HG02610 (cell line): ENCODE measurements around the gene AGBL3.

ENCODE experiments used
- ATAC-seq: cut with Tn5 transposase; IDR thresholded peaks from one replicate; pipeline ENCODE4 v1.9.1; 2021; ENCODE audit warnings: mild to moderate bottlenecking, moderate library complexity; ENCODE audit not compliant: unreplicated experiment

The AGBL3 gene

GRCh38 chr7:135129579-135129978 lies 143.3 kb downstream of the AGBL3 start:
- ATAC-seq, result no peak

GRCh38 chr7:135143885-135144668 lies 157.8 kb downstream of the AGBL3 start:
- ATAC-seq, result no peak

- ATAC-seq, result no peak
These were observed 161.1 kb downstream of the AGBL3 start for GRCh38 chr7:135147341-135147898.

- ATAC-seq, result peak; percentile 69
These were observed 161.8 kb downstream of the AGBL3 start, which contains the start of gene TMEM140 for GRCh38 chr7:135147899-135148721. Gene TMEM140 (plus strand): TSS chr7:135148072. CDS start chr7:135164442, 16,370 bp downstream.

GRCh38 chr7:135150072-135150782 lies 163.9 kb downstream of the AGBL3 start:
- no peak for ATAC-seq

- no peak for ATAC-seq
These were observed 164.8 kb downstream of the AGBL3 start for GRCh38 chr7:135151132-135151531.

- ATAC-seq, result peak; percentile 50
These were observed 165.2 kb downstream of the AGBL3 start for GRCh38 chr7:135151533-135151932.

GRCh38 chr7:135152442-135152841 lies 166.1 kb downstream of the AGBL3 start:
- no peak for ATAC-seq

- no peak for ATAC-seq
These were observed 168.4 kb downstream of the AGBL3 start for GRCh38 chr7:135154734-135155133.

- ATAC-seq, result no peak
These were observed 170.0 kb downstream of the AGBL3 start for GRCh38 chr7:135156290-135156689.

GRCh38 chr7:135158141-135158655 lies 171.9 kb downstream of the AGBL3 start:
- ATAC-seq, result no peak

GRCh38 chr7:135158874-135159273 lies 172.6 kb downstream of the AGBL3 start:
- no peak for ATAC-seq

- ATAC-seq, result no peak
These were observed 173.2 kb downstream of the AGBL3 start for GRCh38 chr7:135159359-135160085.

GRCh38 chr7:135160098-135160857 lies 174.0 kb downstream of the AGBL3 start:
- ATAC-seq, result no peak

- no peak for ATAC-seq
These were observed 174.7 kb downstream of the AGBL3 start for GRCh38 chr7:135160858-135161653.

- no peak for ATAC-seq
These were observed 175.4 kb downstream of the AGBL3 start for GRCh38 chr7:135161669-135162068.

- no peak for ATAC-seq
These were observed 176.2 kb downstream of the AGBL3 start for GRCh38 chr7:135162382-135163001.
